GM12801 (cell line): ENCODE data around the gene BCAS3.

Experiments
- CTCF ChIP-seq: IDR thresholded peaks from one replicate; pipeline ENCODE4 v1.5.1; 2011; ENCODE audit warnings: control low read depth; ENCODE audit not compliant: insufficient read length; ENCODE audit errors: extremely low read depth

The BCAS3 gene

DNA sequence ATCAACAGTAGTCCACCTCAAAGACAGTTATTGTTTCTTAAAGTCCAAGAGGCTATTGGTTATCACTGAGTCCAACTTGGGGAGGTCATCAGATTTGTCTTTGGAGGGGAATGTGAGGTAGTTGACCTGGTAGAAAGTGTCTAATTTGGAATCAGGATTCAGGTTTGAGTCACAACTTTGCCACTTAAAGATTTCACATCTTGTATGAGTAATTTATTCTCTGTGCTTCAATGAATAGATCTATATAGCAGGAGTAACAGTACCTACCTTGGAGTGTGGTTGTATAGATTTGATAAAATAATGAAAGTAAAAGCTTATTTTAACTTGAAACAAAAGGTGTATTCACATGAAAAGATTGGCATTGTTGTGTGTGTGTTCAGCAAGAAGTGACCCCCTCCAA, 602.7 kb downstream of the BCAS3 start:
- TF ChIP-seq CTCF, result no peak

GRCh38 chr17:61280851-61281250, 603.2 kb downstream of the BCAS3 start:
- TF ChIP-seq CTCF, result no peak

DNA sequence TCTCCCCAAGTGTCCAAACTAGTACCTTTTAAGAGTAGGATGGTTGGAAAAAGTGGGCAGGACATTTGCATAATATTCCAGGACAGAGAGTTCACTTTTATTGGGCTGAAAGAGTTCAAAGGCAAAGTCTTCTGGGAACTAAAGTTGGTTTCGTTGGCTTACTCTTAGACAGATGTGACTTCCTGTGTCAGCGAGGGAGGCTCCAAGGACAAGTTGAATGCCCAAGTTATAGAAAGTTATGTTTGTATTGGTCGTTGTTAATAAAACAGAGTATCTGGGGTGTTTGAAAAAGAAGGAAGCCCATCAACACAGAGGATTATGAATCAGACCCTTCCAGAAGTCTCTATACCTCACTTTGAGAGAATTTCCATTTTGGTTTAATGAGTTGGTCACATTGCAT, 604.7 kb downstream of the BCAS3 start:
- no peak for TF ChIP-seq CTCF

DNA sequence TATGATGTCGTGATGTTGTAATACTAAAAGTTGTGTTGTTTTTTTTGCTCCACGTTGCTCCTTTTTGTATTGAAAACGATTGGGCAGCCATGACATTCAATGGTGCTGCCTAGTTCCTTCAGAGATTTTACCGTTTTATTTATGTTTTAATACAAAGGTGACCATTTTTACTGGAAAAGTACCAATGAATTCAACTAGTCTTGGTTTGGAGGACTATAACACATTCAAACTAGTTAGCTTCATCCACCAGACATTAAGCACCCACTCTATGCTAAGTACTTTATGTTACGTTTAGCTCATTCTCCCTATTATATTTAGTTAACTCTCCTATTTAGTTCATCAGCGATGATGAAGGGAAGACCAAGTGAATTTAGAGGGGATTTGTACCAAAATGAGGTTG, 605.4 kb downstream of the BCAS3 start:
- TF ChIP-seq CTCF, result no peak

GRCh38 chr17:61284174-61284573, 606.5 kb downstream of the BCAS3 start:
- no peak for TF ChIP-seq CTCF

DNA sequence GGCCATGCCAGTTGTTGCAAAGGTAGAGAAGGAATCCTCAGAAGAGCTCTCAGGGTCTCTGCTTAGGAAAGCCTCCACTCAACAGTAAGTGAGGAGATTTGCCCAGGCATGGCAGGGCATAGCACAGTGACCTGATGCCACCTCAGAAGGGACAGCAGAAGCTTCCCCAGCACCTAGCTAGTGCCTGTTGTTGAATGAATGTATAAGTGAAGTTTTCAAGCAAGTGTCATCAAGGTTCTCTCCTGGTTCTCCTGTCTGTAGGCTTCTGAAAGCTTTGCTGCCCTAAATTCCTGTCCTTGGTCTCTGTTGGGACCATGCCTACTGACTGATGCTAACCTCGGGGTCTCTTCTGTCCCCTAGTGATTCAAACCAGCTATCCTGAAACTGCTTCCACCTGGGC, 607.1 kb downstream of the BCAS3 start:
- TF ChIP-seq CTCF, result no peak

GRCh38 chr17:61285526-61286320, 608.1 kb downstream of the BCAS3 start:
- no peak for TF ChIP-seq CTCF

GRCh38 chr17:61286449-61286848, 608.8 kb downstream of the BCAS3 start:
- no peak for TF ChIP-seq CTCF
